Hepatocyte (in vitro differentiated cells): ENCODE data around the gene KNDC1. TPM values are rescaled to one million over a fixed set of nuclear protein-coding genes. Genes with fewer than 3 reads are reported as not detected.

Source experiments
- DNase-seq: peaks from one replicate; pipeline ENCODE4 v3.0.0-alpha.2; 2016; ENCODE audit warnings: low spot score
- H2AFZ ChIP-seq: fragments of 200-600 bp; sonication (generic); 2 replicates; pipeline ENCODE4 v1.6.0; 2016; ENCODE audit warnings: antibody characterized with exemption, mild to moderate bottlenecking
- H3K27ac ChIP-seq: fragments of 200-600 bp; sonication (generic); 2 replicates; pipeline ENCODE4 v1.5.1; 2016; ENCODE audit warnings: mild to moderate bottlenecking
- H3K27me3 ChIP-seq: fragments of 200-600 bp; sonication (generic); 2 replicates; pipeline ENCODE4 v1.6.1; 2016
- H3K36me3 ChIP-seq: fragments of 200-600 bp; sonication (generic); replicated peaks from 2 replicates; pipeline ENCODE4 v1.5.1; 2016; ENCODE audit warnings: low read depth; ENCODE audit not compliant: insufficient read depth
- H3K4me1 ChIP-seq: fragments of 200-600 bp; sonication (generic); 2 replicates; pipeline ENCODE4 v1.5.1; 2016; ENCODE audit warnings: mild to moderate bottlenecking, moderate library complexity; ENCODE audit not compliant: insufficient read depth
- H3K4me2 ChIP-seq: fragments of 200-600 bp; sonication (generic); 2 replicates; pipeline ENCODE4 v1.6.0; 2016
- H3K4me3 ChIP-seq: fragments of 200-600 bp; sonication (generic); 2 replicates; pipeline ENCODE4 v1.5.1; 2016; ENCODE audit warnings: mild to moderate bottlenecking
- H3K79me2 ChIP-seq: fragments of 200-600 bp; sonication (generic); 2 replicates; pipeline ENCODE4 v1.6.0; 2017; ENCODE audit warnings: mild to moderate bottlenecking
- H3K9me2 ChIP-seq: fragments of 200-600 bp; sonication (generic); replicated peaks from 2 replicates; pipeline ENCODE4 v1.6.0; 2017; ENCODE audit warnings: mild to moderate bottlenecking; ENCODE audit not compliant: insufficient read depth
- H3K9me3 ChIP-seq: fragments of 200-600 bp; sonication (generic); 2 replicates; pipeline ENCODE4 v1.5.1; 2016; ENCODE audit warnings: low read depth, mild to moderate bottlenecking
- H4K20me1 ChIP-seq: fragments of 200-600 bp; sonication (generic); 2 replicates; pipeline ENCODE4 v1.6.0; 2016; ENCODE audit warnings: mild to moderate bottlenecking; ENCODE audit not compliant: insufficient read depth, poor library complexity, severe bottlenecking
- EZH2 ChIP-seq: fragments of 200-600 bp; sonication (generic); IDR thresholded peaks from 2 replicates; pipeline ENCODE4 v1.6.1; 2016; ENCODE audit warnings: antibody characterized with exemption, mild to moderate bottlenecking, borderline replicate concordance
- EZH2phosphoT487 ChIP-seq: fragments of 200-600 bp; sonication (generic); IDR thresholded peaks from one replicate; pipeline ENCODE4 v1.6.1; 2018; ENCODE audit warnings: antibody characterized with exemption, mild to moderate bottlenecking, low read depth, moderate library complexity; ENCODE audit not compliant: unreplicated experiment, severe bottlenecking
- WGBS: methylation state at CpG from one replicate; pipeline ENCODE4 v1.1.6; 2016; ENCODE audit warnings: low lambda C conversion rate; ENCODE audit errors: missing lambda C conversion rate; 5-methylcytosine and 5-hydroxymethylcytosine counted together
- polyA plus RNA-seq: library from polyadenylated mRNA; unstranded; fragments of >200 nt; fragmentation: Nextera tagmentation; extraction: Ambion mirVana; gene quantifications from 2 replicates; pipeline ENCODE4 v1.2.1, GENCODE V29; 2016
- total RNA-seq: library from RNA; depleted of rRNA; stranded (reverse); fragments of >200 nt; gene quantifications from 2 replicates; pipeline ENCODE4 v1.2.3, GENCODE V29; 2014
- TF ChIP-seq, protein P1 (sequence below): fragments of 200-600 bp; sonication (generic); IDR thresholded peaks from 2 replicates; pipeline ENCODE4 v1.5.1; 2016; ENCODE audit warnings: antibody characterized with exemption, mild to moderate bottlenecking; ENCODE audit not compliant: poor library complexity

Gene KNDC1
- total and polyA plus RNA-seq, 2 experiments from 2014 or later: 3.8 to 4.3 TPM

DNA sequence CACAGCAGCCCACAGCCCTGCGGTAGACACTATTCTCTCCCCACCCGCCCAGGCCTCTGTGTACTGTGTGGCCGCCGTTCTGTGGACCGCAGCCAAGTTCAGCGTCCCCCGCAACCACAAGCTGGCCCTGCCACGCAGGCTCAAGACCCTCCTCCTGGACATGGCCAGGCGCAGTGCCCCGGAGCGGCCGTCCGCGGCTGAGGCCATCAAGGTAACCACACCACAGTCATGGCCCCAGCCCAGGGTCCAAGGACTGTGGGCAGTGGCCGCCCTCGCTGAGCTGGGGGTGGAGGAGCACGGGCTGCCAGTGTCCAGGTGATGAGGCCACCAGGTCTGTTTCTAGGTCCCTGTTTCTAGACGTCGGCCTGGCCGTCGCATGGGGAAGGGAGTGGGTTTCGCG lies 35.6 kb downstream of the KNDC1 start:
- H3K79me2 ChIP-seq: no peaks in the 10 kb centered on the region
- WGBS: 98% methylated on average over 21 of the region's 23 CpGs
- no peak overlapping the region for H2AFZ ChIP-seq
- no peak overlapping the region for H3K27ac ChIP-seq
- no peaks in the 10 kb centered on the region for H4K20me1 ChIP-seq
- no peak overlapping the region for H3K4me3 ChIP-seq
- no peaks in the 10 kb centered on the region for H3K36me3 ChIP-seq
- H3K4me2 ChIP-seq: no peak overlapping the region
- no peaks in the 10 kb centered on the region for H3K27me3 ChIP-seq
- TF ChIP-seq, protein P1, sequence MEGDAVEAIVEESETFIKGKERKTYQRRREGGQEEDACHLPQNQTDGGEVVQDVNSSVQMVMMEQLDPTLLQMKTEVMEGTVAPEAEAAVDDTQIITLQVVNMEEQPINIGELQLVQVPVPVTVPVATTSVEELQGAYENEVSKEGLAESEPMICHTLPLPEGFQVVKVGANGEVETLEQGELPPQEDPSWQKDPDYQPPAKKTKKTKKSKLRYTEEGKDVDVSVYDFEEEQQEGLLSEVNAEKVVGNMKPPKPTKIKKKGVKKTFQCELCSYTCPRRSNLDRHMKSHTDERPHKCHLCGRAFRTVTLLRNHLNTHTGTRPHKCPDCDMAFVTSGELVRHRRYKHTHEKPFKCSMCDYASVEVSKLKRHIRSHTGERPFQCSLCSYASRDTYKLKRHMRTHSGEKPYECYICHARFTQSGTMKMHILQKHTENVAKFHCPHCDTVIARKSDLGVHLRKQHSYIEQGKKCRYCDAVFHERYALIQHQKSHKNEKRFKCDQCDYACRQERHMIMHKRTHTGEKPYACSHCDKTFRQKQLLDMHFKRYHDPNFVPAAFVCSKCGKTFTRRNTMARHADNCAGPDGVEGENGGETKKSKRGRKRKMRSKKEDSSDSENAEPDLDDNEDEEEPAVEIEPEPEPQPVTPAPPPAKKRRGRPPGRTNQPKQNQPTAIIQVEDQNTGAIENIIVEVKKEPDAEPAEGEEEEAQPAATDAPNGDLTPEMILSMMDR: no peak
- TF ChIP-seq EZH2phosphoT487 (no peak), EZH2 (no peak)
- H3K9me2 ChIP-seq: no peaks in the 10 kb centered on the region
- no peaks in the 10 kb centered on the region for H3K9me3 ChIP-seq
- DNase-seq: no peak
- H3K4me1 ChIP-seq: no peaks in the 10 kb centered on the region

DNA sequence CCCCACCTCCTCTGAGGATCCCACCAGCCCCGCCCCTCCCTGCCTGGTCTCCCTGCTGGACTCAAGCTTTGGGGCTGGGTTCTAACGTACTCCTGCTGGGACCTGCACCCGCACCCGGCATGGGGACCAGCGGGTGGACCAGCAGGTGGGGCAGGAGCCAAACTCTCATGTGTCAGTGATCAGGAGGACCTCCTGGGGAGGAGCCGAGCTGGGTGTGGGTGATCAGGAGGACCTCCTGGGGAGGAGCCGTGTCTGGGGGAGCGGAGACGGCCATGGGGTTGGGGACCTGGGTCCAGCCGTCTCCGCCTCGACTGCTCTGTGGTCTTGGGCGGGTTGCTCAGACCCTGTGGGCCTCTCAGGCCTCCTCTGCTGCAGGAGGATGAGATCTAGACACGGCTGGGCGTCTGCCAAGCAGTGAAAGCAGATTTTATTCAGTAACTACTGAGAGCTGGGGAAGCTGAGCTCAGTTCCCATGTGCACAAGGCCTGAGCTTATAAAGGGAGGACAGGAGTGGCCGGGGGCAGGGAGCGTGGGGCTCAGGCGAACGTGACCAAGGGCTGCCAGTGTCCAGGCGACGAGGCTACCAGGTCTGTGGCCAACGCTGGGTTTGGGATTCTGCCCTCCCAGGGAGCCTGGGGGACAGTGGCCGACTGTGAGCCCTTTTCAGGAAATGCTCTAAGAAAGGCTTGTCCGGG lies 36.3 kb downstream of the KNDC1 start:
- Histone ChIP-seq H3K4me1 (no peaks in the 10 kb centered on the region), H3K36me3 (no peaks in the 10 kb centered on the region), H3K9me2 (no peaks in the 10 kb centered on the region), H4K20me1 (no peaks in the 10 kb centered on the region), H3K4me2 (no peak overlapping the region), H3K27ac (no peak overlapping the region), H3K9me3 (no peaks in the 10 kb centered on the region), H3K4me3 (no peak overlapping the region), H2AFZ (no peak overlapping the region), H3K79me2 (no peaks in the 10 kb centered on the region), H3K27me3 (no peaks in the 10 kb centered on the region)
- DNase-seq: no peak
- WGBS: 76% methylated on average over 24 of the region's 24 CpGs
- TF ChIP-seq, protein P1: no peak
- TF ChIP-seq EZH2phosphoT487 (no peak), EZH2 (no peak)

DNA sequence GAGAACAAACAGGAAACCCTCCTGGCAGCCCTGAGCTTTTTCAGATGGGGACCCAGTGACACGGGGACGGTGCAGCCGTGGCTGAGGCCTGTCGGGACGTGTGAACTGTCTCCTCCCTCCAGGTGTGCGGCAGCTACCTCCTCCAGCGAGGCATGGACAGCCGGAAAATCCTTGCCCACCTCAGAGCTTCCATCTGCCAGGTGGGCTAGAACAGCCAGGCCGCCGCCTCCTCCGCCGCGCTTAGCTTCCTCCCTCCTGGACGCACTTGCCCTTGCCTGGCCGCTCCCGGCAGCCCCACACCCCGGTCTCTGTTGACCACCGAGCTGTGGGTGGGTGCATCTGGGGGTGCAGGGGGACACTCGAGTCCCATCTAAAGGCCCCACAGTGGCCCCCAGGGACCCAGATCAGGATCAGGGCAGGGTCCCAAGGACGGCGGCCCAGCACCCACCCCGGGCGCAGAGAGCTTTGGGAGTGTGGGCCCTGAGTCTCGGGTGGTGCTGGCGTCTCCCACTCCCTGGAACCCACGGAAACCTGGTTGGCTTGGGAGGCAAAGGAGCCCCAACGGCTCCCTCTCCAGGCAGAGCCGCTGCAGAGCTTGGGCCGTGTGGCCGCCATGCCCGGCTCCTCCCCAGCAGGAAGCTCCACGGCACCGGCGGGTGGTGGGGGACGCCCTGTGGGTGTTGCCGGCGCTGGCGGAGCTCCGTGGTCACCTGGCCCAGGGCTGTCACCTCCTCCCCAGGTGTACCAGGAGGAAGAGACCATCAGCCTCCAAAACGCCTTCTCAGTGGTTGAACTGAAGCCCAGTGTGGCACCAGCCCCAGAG lies 37.1 kb downstream of the KNDC1 start:
- no peak overlapping the region for H2AFZ ChIP-seq
- no peaks in the 10 kb centered on the region for H3K9me3 ChIP-seq
- 88% methylated on average over 38 of the region's 40 CpGs for WGBS
- no peaks in the 10 kb centered on the region for H3K9me2 ChIP-seq
- no peak overlapping the region for H3K4me3 ChIP-seq
- H3K27ac ChIP-seq: no peak overlapping the region
- H3K79me2 ChIP-seq: no peaks in the 10 kb centered on the region
- H3K4me2 ChIP-seq: no peak overlapping the region
- H4K20me1 ChIP-seq: no peaks in the 10 kb centered on the region
- TF ChIP-seq EZH2 (no peak), EZH2phosphoT487 (no peak)
- TF ChIP-seq, protein P1: no peak
- no peaks in the 10 kb centered on the region for H3K4me1 ChIP-seq
- H3K36me3 ChIP-seq: no peaks in the 10 kb centered on the region
- H3K27me3 ChIP-seq: no peaks in the 10 kb centered on the region
- no peak for DNase-seq
